GM12864 (cell line): Measurements from ENCODE around the gene ARRB1.

Experiments
- DNase-seq: peaks from one replicate; pipeline ENCODE4 v3.0.0-alpha.2; 2011; ENCODE audit warnings: low read depth
- H3K4me3 ChIP-seq: 2 replicates; pipeline ENCODE4 v1.5.1; 2011; ENCODE audit warnings: mild to moderate bottlenecking, low read depth, low read length, control low read depth
- TF ChIP-seq, protein P1 (sequence below): IDR thresholded peaks from 2 replicates; pipeline ENCODE4 v1.5.1; 2011; ENCODE audit warnings: low read depth, mild to moderate bottlenecking, moderate library complexity, low read length, control low read depth, inconsistent platforms; ENCODE audit errors: missing control alignments

The ARRB1 gene

DNA sequence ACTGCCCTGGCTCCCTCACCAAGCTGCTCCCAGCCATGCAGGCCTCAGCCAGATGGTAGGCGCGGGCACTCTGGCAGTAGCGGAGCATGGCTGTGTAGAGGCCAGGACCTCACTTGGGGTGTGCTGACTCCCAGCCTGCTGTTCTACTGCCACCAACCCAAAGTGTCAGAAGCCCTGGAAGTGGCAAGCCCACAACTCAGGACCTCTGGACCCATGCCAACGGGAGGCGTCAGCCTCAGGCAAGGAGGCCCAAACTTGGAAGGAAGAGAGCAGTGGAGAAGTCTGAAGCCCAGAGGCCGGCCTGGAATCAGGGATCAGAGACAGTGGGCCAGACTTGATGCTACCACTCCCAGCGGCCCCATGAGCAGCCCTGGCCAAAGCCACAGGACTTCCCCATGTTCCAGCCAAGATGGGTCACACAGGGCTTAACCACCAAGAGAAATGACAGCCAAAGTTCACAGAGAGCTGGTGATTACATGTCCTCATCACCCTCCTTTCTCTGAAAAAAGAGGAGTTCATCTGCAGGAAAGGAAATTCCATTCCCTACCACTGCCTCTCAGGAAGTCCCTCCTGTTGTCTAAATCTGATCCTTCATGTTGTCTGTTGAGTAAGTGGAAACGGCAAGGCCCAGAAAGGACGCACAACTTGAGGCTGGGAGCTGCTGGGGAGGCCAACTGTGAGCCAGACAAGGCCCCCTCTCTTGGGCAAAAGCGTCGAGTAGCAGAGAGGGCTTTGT, 4.4 kb downstream of the ARRB1 start:
- TF ChIP-seq, protein P1, sequence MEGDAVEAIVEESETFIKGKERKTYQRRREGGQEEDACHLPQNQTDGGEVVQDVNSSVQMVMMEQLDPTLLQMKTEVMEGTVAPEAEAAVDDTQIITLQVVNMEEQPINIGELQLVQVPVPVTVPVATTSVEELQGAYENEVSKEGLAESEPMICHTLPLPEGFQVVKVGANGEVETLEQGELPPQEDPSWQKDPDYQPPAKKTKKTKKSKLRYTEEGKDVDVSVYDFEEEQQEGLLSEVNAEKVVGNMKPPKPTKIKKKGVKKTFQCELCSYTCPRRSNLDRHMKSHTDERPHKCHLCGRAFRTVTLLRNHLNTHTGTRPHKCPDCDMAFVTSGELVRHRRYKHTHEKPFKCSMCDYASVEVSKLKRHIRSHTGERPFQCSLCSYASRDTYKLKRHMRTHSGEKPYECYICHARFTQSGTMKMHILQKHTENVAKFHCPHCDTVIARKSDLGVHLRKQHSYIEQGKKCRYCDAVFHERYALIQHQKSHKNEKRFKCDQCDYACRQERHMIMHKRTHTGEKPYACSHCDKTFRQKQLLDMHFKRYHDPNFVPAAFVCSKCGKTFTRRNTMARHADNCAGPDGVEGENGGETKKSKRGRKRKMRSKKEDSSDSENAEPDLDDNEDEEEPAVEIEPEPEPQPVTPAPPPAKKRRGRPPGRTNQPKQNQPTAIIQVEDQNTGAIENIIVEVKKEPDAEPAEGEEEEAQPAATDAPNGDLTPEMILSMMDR: no peak
- no peak for DNase-seq
- H3K4me3 ChIP-seq: no peak overlapping the region

- H3K4me3 ChIP-seq: no peak overlapping the region
- no peak for DNase-seq
- TF ChIP-seq, protein P1: no peak
Measured at GRCh38 chr11:75346296-75346695, 5.2 kb downstream of the ARRB1 start.

DNA sequence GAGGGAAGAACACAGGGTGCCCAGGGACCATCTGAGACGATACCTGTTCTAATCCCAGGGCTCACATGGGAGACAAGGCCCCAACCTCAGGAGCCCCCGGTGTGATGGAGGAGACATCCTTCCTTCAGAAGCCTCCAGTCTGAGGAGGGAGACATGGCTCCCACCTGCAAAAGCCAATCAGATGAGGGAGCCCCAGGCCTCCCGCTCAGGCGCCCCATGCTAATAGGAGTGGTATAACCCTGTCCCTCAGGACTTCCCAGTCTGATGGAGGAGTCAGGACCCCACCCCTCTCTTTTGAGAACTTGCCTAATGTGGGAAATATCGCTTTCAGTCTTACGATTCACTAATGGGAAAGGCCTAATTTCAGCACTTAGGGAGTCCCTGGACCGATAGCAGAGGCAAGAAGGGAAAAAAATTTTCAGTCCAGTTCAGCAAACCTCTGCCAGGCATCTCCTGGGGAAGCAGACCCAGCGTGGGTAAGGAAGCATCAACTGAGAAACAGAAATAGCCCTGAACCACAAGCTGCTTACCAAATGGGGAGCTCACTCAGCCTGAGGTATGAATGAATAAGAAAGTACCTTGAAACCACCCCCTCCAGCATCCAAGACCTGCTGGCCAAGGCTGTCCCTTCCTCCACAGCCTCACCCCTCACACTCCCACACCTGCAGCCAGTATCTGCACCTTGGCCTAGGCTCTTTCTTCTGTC, 5.9 kb downstream of the ARRB1 start:
- no peak for DNase-seq
- H3K4me3 ChIP-seq: no peak overlapping the region
- TF ChIP-seq, protein P1: no peak

DNA sequence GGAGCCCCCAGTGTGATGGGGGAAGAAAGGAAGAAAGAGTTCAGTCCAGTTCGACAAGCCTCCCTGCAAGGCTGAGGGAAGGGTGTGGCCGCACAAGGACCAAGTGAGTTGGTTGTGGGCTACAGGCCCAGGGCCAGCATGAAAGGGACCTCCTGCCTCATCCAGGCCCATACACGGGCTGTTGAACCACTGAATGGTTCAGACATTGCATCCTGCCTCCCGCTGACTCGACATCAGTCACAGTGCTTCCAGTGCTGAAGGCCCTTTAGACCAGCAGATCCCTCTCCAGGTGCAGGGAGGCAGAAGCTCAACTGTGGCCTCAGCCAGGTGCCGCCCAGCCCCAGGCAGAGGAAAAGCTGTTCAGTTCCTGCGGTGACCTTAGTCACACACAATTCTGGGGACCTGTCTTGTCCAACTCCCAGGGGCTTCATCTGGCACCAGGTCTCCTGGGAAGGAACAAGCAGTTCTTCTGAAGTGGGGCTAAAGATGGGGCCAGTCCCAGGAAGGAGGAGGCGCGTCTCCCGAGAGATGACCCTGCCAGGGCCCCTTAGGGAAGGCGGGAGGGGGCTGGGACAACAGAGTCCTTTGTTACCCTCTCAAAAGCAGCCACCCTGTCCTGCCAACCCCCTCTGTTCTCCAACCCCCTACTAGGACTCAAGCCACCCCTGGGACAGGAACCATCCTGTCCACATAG, 6.6 kb downstream of the ARRB1 start:
- no peak for DNase-seq
- TF ChIP-seq, protein P1: no peak
- H3K4me3 ChIP-seq: no peak overlapping the region

- H3K4me3 ChIP-seq: no peak overlapping the region
- DNase-seq: no peak
- TF ChIP-seq, protein P1: no peak
Measured at GRCh38 chr11:75344186-75344585, 7.3 kb downstream of the ARRB1 start.

DNA sequence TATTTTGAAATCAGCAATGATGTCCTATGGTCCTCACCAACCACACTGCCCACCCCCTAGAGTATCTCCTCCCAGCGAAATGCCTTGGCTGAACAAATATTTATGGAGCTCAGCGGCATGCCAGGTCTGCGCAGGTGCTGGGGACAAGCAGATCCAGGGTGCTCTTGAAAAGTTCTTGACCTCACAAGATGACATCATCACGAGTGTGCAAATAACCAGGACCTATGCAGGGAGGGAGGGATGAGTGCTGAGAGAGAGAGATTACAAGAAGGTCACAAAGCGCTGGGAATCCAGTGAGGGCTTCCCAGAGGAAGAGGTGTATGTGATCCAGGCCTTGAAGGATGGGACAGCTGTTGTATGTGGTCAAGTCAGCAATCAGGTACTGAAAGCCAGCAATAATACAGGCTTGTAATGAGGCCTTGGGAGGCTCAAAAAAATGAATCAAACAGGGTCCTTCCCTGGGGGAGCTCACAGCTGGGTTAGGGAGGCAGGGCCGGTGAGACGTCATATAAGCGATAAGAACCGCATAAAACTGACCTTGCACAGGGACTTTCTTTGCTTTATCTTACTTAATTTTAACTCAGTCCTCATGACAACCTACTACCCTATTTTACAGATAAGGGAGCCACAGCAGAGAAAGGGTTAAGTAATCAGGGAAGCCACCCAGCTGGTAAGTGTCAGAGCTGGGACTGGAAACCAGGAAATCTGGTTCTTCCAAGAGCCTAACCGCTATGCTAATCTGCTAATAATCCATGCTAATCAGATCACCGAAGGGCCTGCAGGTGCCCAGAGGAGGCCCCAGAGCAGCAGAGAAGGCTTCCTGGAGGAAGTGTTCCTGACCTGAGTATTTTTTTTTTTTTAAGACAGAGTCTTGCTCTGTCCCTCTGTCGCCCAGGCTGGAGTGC, 8.2 kb downstream of the ARRB1 start:
- no peak overlapping the region for H3K4me3 ChIP-seq
- TF ChIP-seq, protein P1: no peak
- DNase-seq: no peak
